Measurements from ENCODE around the gene RPP25. TPM values are rescaled to one million over a fixed set of nuclear protein-coding genes. Genes with fewer than 3 reads are reported as not detected.

RPP25 gene
- total and polyA plus RNA-seq, 2 of the 13 experiments (the other 11 are each of a cell fraction or from before 2014, with no cell fraction given): 0.05 to 0.11 TPM

DNA sequence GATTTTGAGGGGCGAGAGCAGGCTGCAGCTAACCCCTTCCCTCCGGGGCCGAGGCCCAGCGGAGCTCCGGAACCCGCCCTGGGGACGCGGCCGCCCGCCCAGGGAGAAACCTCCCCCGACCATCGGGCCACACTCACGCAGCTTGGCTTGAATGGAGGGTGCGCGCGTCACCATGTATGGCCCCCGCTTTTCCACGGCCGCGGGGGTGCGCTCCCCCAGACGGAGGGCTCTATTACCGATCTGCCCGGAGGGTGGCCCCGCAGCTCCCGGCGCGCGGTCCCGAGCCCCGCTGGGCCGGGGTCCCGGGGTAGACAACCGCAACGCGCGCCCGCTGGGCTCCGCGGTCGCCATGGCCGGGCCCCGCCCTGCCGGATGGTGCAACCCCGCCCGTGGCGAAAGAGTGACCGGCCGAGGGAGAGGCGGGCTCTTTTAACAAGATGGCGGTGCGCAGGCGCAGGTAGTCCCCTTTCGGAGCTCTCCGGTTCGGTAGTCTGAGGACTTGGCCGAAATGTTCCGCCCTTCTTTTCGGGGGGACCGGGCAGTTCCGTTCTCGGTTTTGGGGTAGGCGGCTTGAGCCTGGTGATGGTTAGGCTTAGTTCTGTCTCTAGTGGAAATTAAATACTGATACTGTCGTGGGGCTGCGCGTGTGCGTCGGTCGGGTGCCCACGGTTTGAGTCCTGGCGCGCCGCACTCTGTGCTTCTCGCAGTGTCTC is 50.0 kb downstream of the RPP25 start, which contains the start of gene FAM219B (continued):
- TF ChIP-seq, protein P1, sequence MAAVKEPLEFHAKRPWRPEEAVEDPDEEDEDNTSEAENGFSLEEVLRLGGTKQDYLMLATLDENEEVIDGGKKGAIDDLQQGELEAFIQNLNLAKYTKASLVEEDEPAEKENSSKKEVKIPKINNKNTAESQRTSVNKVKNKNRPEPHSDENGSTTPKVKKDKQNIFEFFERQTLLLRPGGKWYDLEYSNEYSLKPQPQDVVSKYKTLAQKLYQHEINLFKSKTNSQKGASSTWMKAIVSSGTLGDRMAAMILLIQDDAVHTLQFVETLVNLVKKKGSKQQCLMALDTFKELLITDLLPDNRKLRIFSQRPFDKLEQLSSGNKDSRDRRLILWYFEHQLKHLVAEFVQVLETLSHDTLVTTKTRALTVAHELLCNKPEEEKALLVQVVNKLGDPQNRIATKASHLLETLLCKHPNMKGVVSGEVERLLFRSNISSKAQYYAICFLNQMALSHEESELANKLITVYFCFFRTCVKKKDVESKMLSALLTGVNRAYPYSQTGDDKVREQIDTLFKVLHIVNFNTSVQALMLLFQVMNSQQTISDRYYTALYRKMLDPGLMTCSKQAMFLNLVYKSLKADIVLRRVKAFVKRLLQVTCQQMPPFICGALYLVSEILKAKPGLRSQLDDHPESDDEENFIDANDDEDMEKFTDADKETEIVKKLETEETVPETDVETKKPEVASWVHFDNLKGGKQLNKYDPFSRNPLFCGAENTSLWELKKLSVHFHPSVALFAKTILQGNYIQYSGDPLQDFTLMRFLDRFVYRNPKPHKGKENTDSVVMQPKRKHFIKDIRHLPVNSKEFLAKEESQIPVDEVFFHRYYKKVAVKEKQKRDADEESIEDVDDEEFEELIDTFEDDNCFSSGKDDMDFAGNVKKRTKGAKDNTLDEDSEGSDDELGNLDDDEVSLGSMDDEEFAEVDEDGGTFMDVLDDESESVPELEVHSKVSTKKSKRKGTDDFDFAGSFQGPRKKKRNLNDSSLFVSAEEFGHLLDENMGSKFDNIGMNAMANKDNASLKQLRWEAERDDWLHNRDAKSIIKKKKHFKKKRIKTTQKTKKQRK (IDR thresholded peaks at IDR 0.05; ENCODE audit: low read length): no peak
- TF ChIP-seq, protein P2, sequence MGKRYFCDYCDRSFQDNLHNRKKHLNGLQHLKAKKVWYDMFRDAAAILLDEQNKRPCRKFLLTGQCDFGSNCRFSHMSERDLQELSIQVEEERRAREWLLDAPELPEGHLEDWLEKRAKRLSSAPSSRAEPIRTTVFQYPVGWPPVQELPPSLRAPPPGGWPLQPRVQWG (CRISPR knock-in tag; IDR thresholded peaks at IDR 0.05; ENCODE audit: borderline replicate concordance, low read depth): no peak
- TF ChIP-seq, protein P3, sequence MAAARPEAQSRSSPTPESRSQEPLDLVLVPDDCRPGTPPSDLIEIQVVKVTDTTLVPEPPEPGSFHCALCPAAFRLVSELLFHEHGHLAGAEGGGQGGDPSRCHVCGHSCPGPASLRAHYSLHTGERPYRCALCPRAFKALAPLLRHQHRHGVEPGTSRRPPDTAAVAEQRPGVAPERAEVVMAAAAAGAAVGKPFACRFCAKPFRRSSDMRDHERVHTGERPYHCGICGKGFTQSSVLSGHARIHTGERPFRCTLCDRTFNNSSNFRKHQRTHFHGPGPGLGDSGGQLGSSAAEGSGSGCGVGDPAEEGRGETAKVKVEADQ (CRISPR knock-in tag; IDR thresholded peaks at IDR 0.05; ENCODE audit: borderline replicate concordance): peak; percentile 71; the same call in 1 of the 2 replicates
- TF ChIP-seq ATF7 (IDR thresholded peaks at IDR 0.05): no peak
- TF ChIP-seq ATF7 (CRISPR knock-in tag; IDR thresholded peaks at IDR 0.05): no peak
- TF ChIP-seq ZNF616 (CRISPR knock-in tag; IDR thresholded peaks at IDR 0.05; ENCODE audit: low read depth): 0 out of 2 replicates have a peak, but pooled peaks have one; percentile 33
- no peak for TF ChIP-seq EHMT2 (IDR thresholded peaks at IDR 0.05; ENCODE audit: borderline replicate concordance, low read depth, low read length)
- no peak for TF ChIP-seq ZNF160 (CRISPR knock-in tag; IDR thresholded peaks at IDR 0.05)
- TF ChIP-seq ZNF615 (CRISPR knock-in tag; IDR thresholded peaks at IDR 0.05; ENCODE audit: borderline replicate concordance): no peak
- TF ChIP-seq FOXM1 (CRISPR knock-in tag; IDR thresholded peaks at IDR 0.05): no peak
- no peak for TF ChIP-seq HDAC6 (IDR thresholded peaks at IDR 0.05; ENCODE audit: low read depth, low read length)
- TF ChIP-seq, protein P4, sequence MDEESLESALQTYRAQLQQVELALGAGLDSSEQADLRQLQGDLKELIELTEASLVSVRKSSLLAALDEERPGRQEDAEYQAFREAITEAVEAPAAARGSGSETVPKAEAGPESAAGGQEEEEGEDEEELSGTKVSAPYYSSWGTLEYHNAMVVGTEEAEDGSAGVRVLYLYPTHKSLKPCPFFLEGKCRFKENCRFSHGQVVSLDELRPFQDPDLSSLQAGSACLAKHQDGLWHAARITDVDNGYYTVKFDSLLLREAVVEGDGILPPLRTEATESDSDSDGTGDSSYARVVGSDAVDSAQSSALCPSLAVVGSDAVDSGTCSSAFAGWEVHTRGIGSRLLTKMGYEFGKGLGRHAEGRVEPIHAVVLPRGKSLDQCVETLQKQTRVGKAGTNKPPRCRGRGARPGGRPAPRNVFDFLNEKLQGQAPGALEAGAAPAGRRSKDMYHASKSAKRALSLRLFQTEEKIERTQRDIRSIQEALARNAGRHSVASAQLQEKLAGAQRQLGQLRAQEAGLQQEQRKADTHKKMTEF (CRISPR knock-in tag; IDR thresholded peaks at IDR 0.05): peak; percentile 77
- peak; percentile 23; the same call in 1 of the 2 replicates for TF ChIP-seq HDAC1 (CRISPR knock-in tag; IDR thresholded peaks at IDR 0.05)
- TF ChIP-seq, protein P5, sequence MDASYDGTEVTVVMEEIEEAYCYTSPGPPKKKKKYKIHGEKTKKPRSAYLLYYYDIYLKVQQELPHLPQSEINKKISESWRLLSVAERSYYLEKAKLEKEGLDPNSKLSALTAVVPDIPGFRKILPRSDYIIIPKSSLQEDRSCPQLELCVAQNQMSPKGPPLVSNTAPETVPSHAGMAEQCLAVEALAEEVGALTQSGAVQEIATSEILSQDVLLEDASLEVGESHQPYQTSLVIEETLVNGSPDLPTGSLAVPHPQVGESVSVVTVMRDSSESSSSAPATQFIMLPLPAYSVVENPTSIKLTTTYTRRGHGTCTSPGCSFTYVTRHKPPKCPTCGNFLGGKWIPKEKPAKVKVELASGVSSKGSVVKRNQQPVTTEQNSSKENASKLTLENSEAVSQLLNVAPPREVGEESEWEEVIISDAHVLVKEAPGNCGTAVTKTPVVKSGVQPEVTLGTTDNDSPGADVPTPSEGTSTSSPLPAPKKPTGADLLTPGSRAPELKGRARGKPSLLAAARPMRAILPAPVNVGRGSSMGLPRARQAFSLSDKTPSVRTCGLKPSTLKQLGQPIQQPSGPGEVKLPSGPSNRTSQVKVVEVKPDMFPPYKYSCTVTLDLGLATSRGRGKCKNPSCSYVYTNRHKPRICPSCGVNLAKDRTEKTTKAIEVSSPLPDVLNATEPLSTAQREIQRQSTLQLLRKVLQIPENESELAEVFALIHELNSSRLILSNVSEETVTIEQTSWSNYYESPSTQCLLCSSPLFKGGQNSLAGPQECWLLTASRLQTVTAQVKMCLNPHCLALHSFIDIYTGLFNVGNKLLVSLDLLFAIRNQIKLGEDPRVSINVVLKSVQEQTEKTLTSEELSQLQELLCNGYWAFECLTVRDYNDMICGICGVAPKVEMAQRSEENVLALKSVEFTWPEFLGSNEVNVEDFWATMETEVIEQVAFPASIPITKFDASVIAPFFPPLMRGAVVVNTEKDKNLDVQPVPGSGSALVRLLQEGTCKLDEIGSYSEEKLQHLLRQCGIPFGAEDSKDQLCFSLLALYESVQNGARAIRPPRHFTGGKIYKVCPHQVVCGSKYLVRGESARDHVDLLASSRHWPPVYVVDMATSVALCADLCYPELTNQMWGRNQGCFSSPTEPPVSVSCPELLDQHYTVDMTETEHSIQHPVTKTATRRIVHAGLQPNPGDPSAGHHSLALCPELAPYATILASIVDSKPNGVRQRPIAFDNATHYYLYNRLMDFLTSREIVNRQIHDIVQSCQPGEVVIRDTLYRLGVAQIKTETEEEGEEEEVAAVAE (CRISPR knock-in tag; IDR thresholded peaks at IDR 0.05; ENCODE audit: borderline replicate concordance): no peak
- TF ChIP-seq, protein P6, sequence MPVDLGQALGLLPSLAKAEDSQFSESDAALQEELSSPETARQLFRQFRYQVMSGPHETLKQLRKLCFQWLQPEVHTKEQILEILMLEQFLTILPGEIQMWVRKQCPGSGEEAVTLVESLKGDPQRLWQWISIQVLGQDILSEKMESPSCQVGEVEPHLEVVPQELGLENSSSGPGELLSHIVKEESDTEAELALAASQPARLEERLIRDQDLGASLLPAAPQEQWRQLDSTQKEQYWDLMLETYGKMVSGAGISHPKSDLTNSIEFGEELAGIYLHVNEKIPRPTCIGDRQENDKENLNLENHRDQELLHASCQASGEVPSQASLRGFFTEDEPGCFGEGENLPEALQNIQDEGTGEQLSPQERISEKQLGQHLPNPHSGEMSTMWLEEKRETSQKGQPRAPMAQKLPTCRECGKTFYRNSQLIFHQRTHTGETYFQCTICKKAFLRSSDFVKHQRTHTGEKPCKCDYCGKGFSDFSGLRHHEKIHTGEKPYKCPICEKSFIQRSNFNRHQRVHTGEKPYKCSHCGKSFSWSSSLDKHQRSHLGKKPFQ (CRISPR knock-in tag; IDR thresholded peaks at IDR 0.05; ENCODE audit: insufficient replicate concordance): no peak
- no peak for TF ChIP-seq ZFP41 (CRISPR knock-in tag; IDR thresholded peaks at IDR 0.05; ENCODE audit: borderline replicate concordance)

Data from HepG2 (cell line).